NCI-H1436 treated with DMSO at 0.1 percent for 48 hours (cell line): Measurements from ENCODE around the gene BPTF.
"Not testable (repeated sequence)": the region's sequence is repeated elsewhere in the genome, so short reads cannot be mapped to it uniquely, and the experiment has no call there.

Experiments
- DNase-seq: peaks from one replicate; lab custom pipeline; 2025; lab: John Stamatoyannopoulos, UW

Gene BPTF

GRCh38 chr17:67833946-67834631 lies 8.8 kb downstream of the BPTF start:
- no peak for DNase-seq

DNA sequence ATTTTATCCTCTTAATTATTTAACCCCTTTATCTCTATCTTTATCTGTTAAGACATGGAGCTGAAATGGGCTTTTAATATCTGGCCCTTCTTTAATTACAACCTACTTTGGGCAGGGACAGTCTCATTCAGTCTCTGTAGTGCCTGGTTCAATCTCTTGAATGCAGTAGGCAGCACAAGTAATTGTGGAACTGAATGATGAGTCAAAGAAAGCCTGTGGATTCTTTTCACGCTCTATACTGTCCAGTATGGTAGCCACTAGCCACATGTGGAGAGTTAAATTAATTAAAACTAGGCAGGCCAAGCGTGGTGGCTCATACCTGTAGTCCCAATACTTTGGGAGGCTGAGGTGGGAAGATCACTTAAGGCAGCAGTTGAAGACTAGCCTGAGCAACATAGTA lies 9.3 kb downstream of the BPTF start:
- DNase-seq, result no peak

DNA sequence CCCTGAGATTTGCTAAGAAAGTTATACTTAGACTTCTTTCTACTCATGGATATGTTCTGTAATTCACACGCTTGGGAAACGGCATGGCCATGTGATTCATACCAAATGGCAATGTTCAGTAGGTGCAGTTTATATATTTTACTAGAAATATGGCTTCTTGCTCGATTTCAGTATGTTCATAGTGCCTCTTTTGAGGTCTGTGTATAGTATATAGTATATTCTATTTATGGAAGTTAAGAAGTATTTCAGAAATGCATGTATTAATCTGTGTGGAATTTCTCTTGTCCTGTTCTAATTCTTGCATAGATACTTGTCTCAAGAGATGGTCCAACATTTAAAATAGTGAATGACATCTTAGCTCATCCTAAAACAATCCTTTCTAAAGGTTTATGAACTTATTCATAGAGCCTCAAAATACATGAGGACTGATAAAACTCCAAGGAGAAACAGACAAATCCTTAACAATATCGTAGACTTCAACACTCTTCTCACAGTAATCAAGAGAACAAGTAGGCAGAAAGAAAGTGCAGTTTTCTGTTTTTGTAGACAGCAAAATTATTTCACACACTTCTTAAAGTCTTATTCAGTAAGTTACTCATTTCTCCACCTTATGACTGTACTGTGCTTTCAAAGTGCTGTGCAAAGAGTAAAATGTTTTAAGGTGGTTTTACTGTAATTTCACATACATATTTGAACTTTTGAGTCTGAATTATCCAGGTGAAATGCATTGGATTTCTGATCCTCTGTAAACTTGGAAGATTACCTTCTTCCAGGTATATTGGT lies 11.1 kb downstream of the BPTF start:
- DNase-seq, result no peak

DNA sequence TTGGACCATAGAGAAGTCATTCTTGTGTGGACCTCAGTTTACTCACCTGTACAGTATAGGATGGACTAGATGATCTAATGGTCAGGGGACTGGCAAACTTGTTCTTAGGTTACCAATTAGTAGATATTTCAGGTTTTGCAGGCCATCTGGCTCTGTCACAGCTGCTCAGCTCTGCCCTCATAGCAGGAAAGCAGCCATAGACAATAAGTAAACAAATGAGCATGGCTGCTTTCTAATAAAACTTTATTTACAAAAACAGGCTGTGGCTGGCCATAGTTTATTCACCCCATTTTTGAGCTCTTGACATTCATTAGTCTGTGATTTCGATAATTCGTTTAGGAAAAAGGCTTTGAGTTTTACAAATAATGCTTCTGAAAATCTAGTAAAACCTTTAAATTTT lies 12.7 kb downstream of the BPTF start:
- DNase-seq, result no peak

DNA sequence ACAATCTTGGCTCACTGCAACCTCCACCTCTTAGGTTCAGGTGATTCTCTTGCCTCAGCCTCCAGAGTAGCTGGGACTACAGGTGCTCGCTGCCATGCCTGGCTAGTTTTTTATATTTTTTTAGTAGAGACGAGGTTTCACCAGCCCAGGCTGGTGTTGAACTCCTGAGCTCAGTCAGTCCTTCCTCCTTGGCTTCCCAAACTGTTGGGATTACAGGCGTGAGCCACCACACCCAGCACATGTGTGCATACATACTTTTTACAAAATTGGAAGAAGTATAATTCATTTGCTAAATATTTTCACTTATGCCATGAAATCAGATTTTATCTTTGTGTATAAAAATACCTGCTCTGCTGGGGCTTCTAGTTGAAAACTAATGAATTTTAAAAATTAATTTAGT lies 13.2 kb downstream of the BPTF start:
- DNase-seq, result no peak

DNA sequence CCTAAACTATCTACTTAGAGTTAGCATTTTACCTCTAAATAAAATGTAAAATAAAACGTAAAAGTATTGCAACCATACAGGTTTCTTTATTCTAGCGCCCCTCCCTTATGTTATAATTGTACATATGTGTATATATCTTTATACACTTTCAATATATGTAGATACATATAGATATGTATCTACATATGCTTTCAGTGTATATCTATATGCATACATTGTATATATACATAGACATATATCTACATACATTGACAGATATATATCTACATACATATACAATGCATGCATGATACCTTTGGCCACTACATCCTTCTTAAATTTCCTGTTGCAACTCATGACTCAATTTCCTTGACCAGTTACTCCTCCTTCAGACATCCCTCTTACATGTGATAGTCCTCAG lies 16.7 kb downstream of the BPTF start:
- no peak for DNase-seq

GRCh38 chr17:67842648-67843047 lies 17.3 kb downstream of the BPTF start:
- no peak for DNase-seq

DNA sequence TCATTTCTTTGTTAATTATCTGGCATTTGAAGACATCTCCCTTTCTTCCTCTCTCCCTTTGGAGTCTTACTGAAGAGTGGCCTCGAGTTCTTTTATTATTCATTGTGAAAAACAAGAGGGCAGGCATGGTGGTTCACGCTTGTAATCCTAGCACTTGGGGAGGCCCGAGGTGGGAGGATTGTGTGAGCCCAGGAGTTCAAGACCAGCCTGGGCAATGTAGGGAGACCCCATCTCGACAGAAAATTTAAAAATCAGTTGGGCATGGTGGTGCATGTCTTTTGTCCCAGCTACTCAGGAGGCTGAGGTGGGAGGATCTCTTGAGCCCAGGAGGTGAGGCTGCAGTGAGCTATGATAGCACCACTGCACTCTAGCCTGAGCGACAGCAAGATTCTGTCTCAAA lies 20.1 kb downstream of the BPTF start:
- DNase-seq, result no peak

- not testable (repeated sequence) for DNase-seq
These were observed 22.9 kb downstream of the BPTF start for GRCh38 chr17:67848189-67848588.

DNA sequence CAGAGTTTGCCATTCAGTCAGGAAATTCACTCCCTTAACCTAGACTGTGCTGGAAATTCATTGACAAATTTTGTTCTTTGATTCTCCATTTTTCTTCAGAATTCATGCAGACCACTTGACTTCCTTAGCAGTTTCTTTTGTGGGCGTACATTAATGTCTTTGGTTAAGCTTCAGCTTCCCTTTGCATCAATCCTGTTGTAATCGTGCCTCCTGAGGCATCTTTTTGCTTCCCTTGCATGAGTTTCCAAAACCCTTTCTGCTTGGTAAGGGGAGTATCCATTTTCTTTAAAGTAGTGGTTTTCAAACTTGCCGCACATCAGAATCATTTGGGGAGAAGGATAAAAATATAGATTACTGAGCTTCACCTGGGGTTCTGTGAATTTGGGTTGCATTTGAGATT lies 23.5 kb downstream of the BPTF start:
- DNase-seq, result not testable (repeated sequence)

DNA sequence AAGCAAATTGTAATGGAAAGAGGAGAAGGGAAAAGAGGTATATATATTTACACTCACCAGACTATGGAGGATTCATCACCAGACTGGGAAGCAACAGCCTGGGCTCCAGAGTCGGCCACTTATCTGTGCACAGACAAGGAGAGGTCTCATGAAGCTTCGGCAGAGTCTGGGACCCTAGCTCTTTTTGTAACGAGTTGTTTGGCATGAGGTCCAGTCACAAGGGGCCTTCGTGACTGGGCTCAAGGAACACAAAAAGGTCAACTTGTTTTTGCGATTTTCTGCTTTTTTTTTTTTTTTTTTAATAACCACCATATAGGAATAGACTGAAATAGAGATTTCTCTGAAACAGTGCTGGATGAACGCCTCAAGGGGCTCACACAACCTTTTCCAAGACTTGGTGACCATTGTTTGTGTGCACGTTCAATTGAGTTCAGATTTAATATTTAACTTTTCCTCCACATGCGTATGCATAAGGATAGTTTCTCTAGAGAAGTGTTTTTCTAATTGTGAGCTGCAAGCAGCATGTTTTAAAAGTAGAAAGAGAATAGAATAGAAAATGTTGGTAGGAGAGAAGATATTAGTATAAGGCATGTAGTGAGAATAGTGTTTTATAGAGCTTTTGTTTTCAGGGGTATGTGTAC lies 25.8 kb downstream of the BPTF start:
- no peak for DNase-seq

GRCh38 chr17:67853703-67854102 lies 28.4 kb downstream of the BPTF start:
- no peak for DNase-seq

GRCh38 chr17:67854378-67854777 lies 29.1 kb downstream of the BPTF start:
- no peak for DNase-seq

- no peak for DNase-seq
These were observed 30.4 kb downstream of the BPTF start for GRCh38 chr17:67855504-67856324.

- DNase-seq, result not testable (repeated sequence)
These were observed 31.1 kb downstream of the BPTF start for GRCh38 chr17:67856402-67856801.

GRCh38 chr17:67862614-67863217 lies 37.4 kb downstream of the BPTF start:
- no peak for DNase-seq

- DNase-seq, result no peak
These were observed 38.4 kb downstream of the BPTF start for GRCh38 chr17:67863624-67864247.

DNA sequence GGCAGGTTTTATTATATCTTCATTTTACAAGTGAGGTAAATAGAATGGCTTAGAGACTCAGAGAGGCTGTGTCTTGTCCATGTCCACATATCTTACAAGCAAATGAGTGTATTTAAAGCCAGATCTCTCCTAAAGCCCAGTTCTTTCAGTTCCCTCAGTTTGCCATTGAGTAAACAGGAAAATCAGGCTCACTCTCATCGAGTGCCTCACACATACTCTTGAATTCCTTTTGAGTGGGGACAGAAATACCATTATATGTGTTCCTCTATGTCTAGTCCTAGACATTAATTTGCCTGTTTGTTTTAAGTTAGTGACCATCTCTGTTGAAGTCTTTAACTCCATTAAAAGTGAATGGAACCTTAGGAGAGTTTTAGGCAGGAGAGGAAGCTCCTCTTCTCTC lies 40.1 kb downstream of the BPTF start:
- DNase-seq, result no peak

GRCh38 chr17:67867591-67867990 lies 42.3 kb downstream of the BPTF start:
- no peak for DNase-seq

GRCh38 chr17:67868176-67868575 lies 42.9 kb downstream of the BPTF start:
- no peak for DNase-seq

- no peak for DNase-seq
These were observed 54.4 kb downstream of the BPTF start for GRCh38 chr17:67879662-67880061.
